Ovary (tissue), 3 donors: Measurements from ENCODE around the gene NUCB1.

Source experiments
- CTCF ChIP-seq, 3 donors: fragments of 450-650 bp in 2 of 3; fragments of 200-600 bp in 1 of 3; IDR thresholded peaks; one replicate each; pipeline versions ENCODE4 v1.5.1 to v1.8.0; 2016 to 2022; ENCODE audit warnings: antibody characterized with exemption in 3 of 3, mild to moderate bottlenecking in 1 of 3
- POLR2A ChIP-seq: fragments of 450-650 bp; IDR thresholded peaks from one replicate; pipeline ENCODE4 v1.6.1; 2017; ENCODE audit warnings: antibody characterized with exemption, mild to moderate bottlenecking, moderate library complexity
- donor health status: DM: no; HTN: no; CAD: no.

DNA sequence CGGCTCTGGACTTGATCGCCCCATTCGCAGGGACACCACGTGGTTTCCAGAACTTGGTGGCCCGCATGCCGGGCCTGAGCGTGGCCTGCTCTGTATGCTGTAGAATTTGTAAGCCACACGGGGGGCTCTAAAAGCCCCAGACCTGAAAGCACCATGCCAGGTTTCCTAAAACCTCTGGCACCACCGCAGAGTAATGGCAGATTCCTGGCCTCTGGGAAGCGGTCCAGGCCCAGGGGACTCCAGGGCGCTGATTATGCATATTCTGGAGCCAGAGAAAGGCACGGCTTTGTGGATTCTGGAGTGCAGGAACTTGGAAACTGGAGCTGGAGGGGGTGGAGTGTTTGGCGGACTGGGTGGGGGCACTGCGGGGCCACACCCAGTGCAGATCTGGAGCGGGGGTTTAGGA lies 68.7 kb downstream of the NUCB1 start:
- TF ChIP-seq CTCF (IDR thresholded peaks at IDR 0.05) (no peak), POLR2A (no peak)
